SK-N-SH (cell line): ENCODE results near the gene TNFAIP8L1. TPM values are rescaled to one million over a fixed set of nuclear protein-coding genes. Genes with fewer than 3 reads are reported as not detected.

Experiments
- CTCF ChIA-PET: fragments of 300-600, 350-600 bp; formaldehyde crosslinking; extraction: SDS; loops from one replicate; lab custom pipeline; 2021; lab: Yijun Ruan, JAX
- POLR2A ChIA-PET: fragments of 350-600 bp; sonication (Branson Sonifier 250); formaldehyde crosslinking; extraction: SDS; loops from one replicate; lab custom pipeline; 2020; ENCODE audit warnings: antibody characterized with exemption, inconsistent platforms; lab: Yijun Ruan, JAX
- DNase-seq: peaks from one replicate; pipeline ENCODE4 v3.0.0; 2012
- H2AFZ ChIP-seq: fragments of 200-600 bp; sonication (generic); 2 replicates; pipeline ENCODE4 v1.8.1; 2016; ENCODE audit warnings: antibody characterized with exemption, mild to moderate bottlenecking, low read depth
- H3F3A ChIP-seq: fragments of 200-600 bp; sonication (generic); replicated peaks from 2 replicates; pipeline ENCODE3; 2016; ENCODE audit warnings: antibody characterized with exemption, mild to moderate bottlenecking; ENCODE audit not compliant: insufficient read depth
- H3K27ac ChIP-seq, 2 experiments: fragments of 200-500 bp in 1 of 2; fragments of 200-600 bp in 1 of 2; sonication (Bioruptor generic) in 1 of 2; sonication (generic), shearing (Covaris generic) in 1 of 2; 2 replicates each; pipeline versions ENCODE4 v1.5.1 to v1.6.1; 2014 to 2016; ENCODE audit warnings: low read depth in 2 of 2, inconsistent platforms in 1 of 2, low read length in 1 of 2, mild to moderate bottlenecking in 1 of 2, mixed read lengths in 1 of 2
- H3K27me3 ChIP-seq: fragments of 200-600 bp; sonication (generic), shearing (Covaris generic); 2 replicates; pipeline ENCODE4 v1.6.1; 2016; ENCODE audit warnings: mixed run types; ENCODE audit not compliant: insufficient read depth
- H3K36me3 ChIP-seq, 2 experiments: fragments of 200-500 bp in 1 of 2; fragments of 200-600 bp in 1 of 2; sonication (Bioruptor generic) in 1 of 2; sonication (generic) in 1 of 2; replicated peaks in 1 of 2; 2 replicates each; pipeline versions ENCODE3 to v1.5.1; 2014 to 2016; ENCODE audit warnings: low read length in 1 of 2, mild to moderate bottlenecking in 1 of 2; ENCODE audit not compliant: insufficient read depth in 2 of 2, control insufficient read depth in 1 of 2
- H3K4me1 ChIP-seq, 2 experiments: fragments of 200-500 bp in 1 of 2; fragments of 200-600 bp in 1 of 2; sonication (Bioruptor generic) in 1 of 2; sonication (generic), shearing (Covaris generic) in 1 of 2; 2 replicates each; pipeline versions ENCODE4 v1.5.1 to v1.6.1; 2014 to 2016; ENCODE audit warnings: low read depth in 1 of 2, low read length in 1 of 2, mixed run types in 1 of 2; ENCODE audit not compliant: insufficient read depth in 2 of 2, control insufficient read depth in 1 of 2
- H3K4me2 ChIP-seq: fragments of 200-600 bp; sonication (generic), shearing (Covaris generic); 2 replicates; pipeline ENCODE4 v1.6.1; 2017; ENCODE audit warnings: mixed run types
- H3K4me3 ChIP-seq, 2 experiments: fragments of 200-500 bp in 1 of 2; fragments of 200-600 bp in 1 of 2; sonication (Bioruptor generic) in 1 of 2; sonication (generic), shearing (Covaris generic) in 1 of 2; 2 replicates each; pipeline versions ENCODE4 v1.5.1 to v1.8.1; 2014 to 2016; ENCODE audit warnings: low read depth in 2 of 2, inconsistent platforms in 1 of 2, low read length in 1 of 2, mild to moderate bottlenecking in 1 of 2, mixed read lengths in 1 of 2, moderate library complexity in 1 of 2
- H3K79me2 ChIP-seq: fragments of 200-600 bp; sonication (generic); 2 replicates; pipeline ENCODE4 v1.8.1; 2017; ENCODE audit warnings: mild to moderate bottlenecking; ENCODE audit not compliant: insufficient read depth
- H3K9ac ChIP-seq: fragments of 200-600 bp; sonication (generic); 2 replicates; pipeline ENCODE4 v1.6.1; 2017; ENCODE audit warnings: mixed run types
- H3K9me2 ChIP-seq: fragments of 200-600 bp; sonication (generic); 2 replicates; pipeline ENCODE4 v1.6.1; 2017; ENCODE audit warnings: mixed run types
- H3K9me3 ChIP-seq: fragments of 200-600 bp; sonication (generic); 2 replicates; pipeline ENCODE4 v1.6.1; 2017; ENCODE audit warnings: mixed run types, mild to moderate bottlenecking, moderate library complexity
- H4K20me1 ChIP-seq: fragments of 200-600 bp; sonication (generic); 2 replicates; pipeline ENCODE4 v1.6.1; 2017; ENCODE audit warnings: mild to moderate bottlenecking, mixed run types; ENCODE audit not compliant: insufficient read depth
- ELF1 ChIP-seq: IDR thresholded peaks from 2 replicates; pipeline ENCODE4 v1.4.0; 2012
- FOSL2 ChIP-seq: IDR thresholded peaks from 2 replicates; pipeline ENCODE4 v1.4.0; 2012; ENCODE audit warnings: low read depth, mild to moderate bottlenecking, moderate library complexity, borderline replicate concordance
- GATA2 ChIP-seq: sonication (generic); formaldehyde crosslinking; IDR thresholded peaks from 2 replicates; pipeline ENCODE4 v1.5.0; 2020; ENCODE audit warnings: mild to moderate bottlenecking, missing genetic modification reagents
- IRF3 ChIP-seq: fragments of 150-350 bp; IDR thresholded peaks from 2 replicates; pipeline ENCODE4 v1.6.1; 2016; ENCODE audit warnings: mild to moderate bottlenecking, low read depth, low read length
- MAX ChIP-seq: IDR thresholded peaks from 2 replicates; pipeline ENCODE4 v1.4.0; 2012; ENCODE audit warnings: low read depth
- MEF2A ChIP-seq: IDR thresholded peaks from 2 replicates; pipeline ENCODE4 v1.4.0; 2012; ENCODE audit warnings: low read depth, borderline replicate concordance
- NRF1 ChIP-seq: IDR thresholded peaks from 2 replicates; pipeline ENCODE4 v1.6.1; 2012; ENCODE audit warnings: low read depth, mild to moderate bottlenecking, low read length
- REST ChIP-seq: IDR thresholded peaks from 2 replicates; pipeline ENCODE4 v1.6.1; 2012; ENCODE audit warnings: mild to moderate bottlenecking, low read depth, low read length, moderate library complexity
- RFX5 ChIP-seq: IDR thresholded peaks from 2 replicates; pipeline ENCODE4 v1.6.1; 2012; ENCODE audit warnings: mild to moderate bottlenecking, improper control_type of control experiment, low read length
- TAF1 ChIP-seq: IDR thresholded peaks from 2 replicates; pipeline ENCODE4 v1.6.1; 2012; ENCODE audit warnings: low read depth, mild to moderate bottlenecking, low read length, moderate library complexity, borderline replicate concordance
- TEAD4 ChIP-seq: IDR thresholded peaks from 2 replicates; pipeline ENCODE4 v1.4.0; 2012; ENCODE audit warnings: mild to moderate bottlenecking, borderline replicate concordance; ENCODE audit not compliant: insufficient read depth
- USF1 ChIP-seq: IDR thresholded peaks from 2 replicates; pipeline ENCODE4 v1.4.0; 2012; ENCODE audit warnings: low read depth, borderline replicate concordance
- USF2 ChIP-seq: fragments of 150-350 bp; IDR thresholded peaks from 2 replicates; pipeline ENCODE4 v1.6.1; 2017; ENCODE audit warnings: antibody characterized with exemption, low read length, low read depth, borderline replicate concordance
- YY1 ChIP-seq: IDR thresholded peaks from 2 replicates; pipeline ENCODE4 v1.4.0; 2012; ENCODE audit warnings: low read depth, mild to moderate bottlenecking
- ZBTB33 ChIP-seq: IDR thresholded peaks from 2 replicates; pipeline ENCODE4 v1.4.0; 2012; ENCODE audit warnings: low read depth, borderline replicate concordance
- WGBS: methylation state at CpG from one replicate; pipeline ENCODE4 v1.1.6; 2017; ENCODE audit warnings: low lambda C conversion rate; 5-methylcytosine and 5-hydroxymethylcytosine counted together
- polyA plus RNA-seq, 3 experiments: library from polyadenylated mRNA; depleted of rRNA; stranded (reverse); fragments of >200 nt; gene quantifications; 2 replicates each; pipeline ENCODE4 v1.2.3, GENCODE V29; 2012

The TNFAIP8L1 gene
- polyA plus RNA-seq, 1 of the 3 experiments (the other 2 are of a cell fraction), result 6.4 TPM

GRCh38 chr19:4662812-4663211 lies 23.5 kb downstream of the TNFAIP8L1 start:
- no peak overlapping the region for H3K4me3 ChIP-seq
- WGBS, result 94% methylated on average over 6 of the region's 6 CpGs
- H3K79me2 ChIP-seq, result peaks cover 15% of the 10 kb centered on the region; the same call in 1 of the 2 replicates
- no peak overlapping the region for H3K4me2 ChIP-seq
- H4K20me1 ChIP-seq, result no peaks in the 10 kb centered on the region
- H3F3A ChIP-seq, result peaks cover 3% of the 10 kb centered on the region
- no peaks in the 10 kb centered on the region for H3K27me3 ChIP-seq
- H3K9ac ChIP-seq, result no peak overlapping the region
- no peaks in the 10 kb centered on the region for H3K9me2 ChIP-seq
- H3K36me3 ChIP-seq, result peaks cover 25 to 36% of the 10 kb centered on the region in 2 experiments
- H3K27ac ChIP-seq, result no peak overlapping the region
- no peaks in the 10 kb centered on the region for H3K4me1 ChIP-seq
- ChIA-PET CTCF (interaction anchor here (1.1 kb wide), 1 partner anchor 96 kb away, joined by 3 read pairs; no protein-coding TSS in a partner anchor), POLR2A (no interaction called here)
- no peak overlapping the region for H2AFZ ChIP-seq
- no peak for DNase-seq
- no peaks in the 10 kb centered on the region for H3K9me3 ChIP-seq
- no peak for TF ChIP-seq FOSL2
- no peak for TF ChIP-seq USF2
- TF ChIP-seq GATA2 (CRISPR knock-in tag), result no peak
- no peak for TF ChIP-seq YY1
- TF ChIP-seq TAF1, result no peak
- TF ChIP-seq RFX5, result no peak
- TF ChIP-seq REST, result no peak

GRCh38 chr19:4664642-4665041 lies 25.3 kb downstream of the TNFAIP8L1 start:
- Histone ChIP-seq H3K9ac (no peak overlapping the region), H4K20me1 (no peaks in the 10 kb centered on the region), H3K79me2 (peaks cover 33% of the 10 kb centered on the region), H3K27me3 (no peaks in the 10 kb centered on the region), H3K4me3 (no peak overlapping the region), H3F3A (peaks cover 3% of the 10 kb centered on the region), H2AFZ (no peak overlapping the region), H3K4me2 (no peak overlapping the region), H3K27ac (no peak overlapping the region), H3K9me3 (no peaks in the 10 kb centered on the region)
- no peak for DNase-seq
- ChIA-PET CTCF (no interaction called here), POLR2A (no interaction called here)
- 84% methylated on average over 6 of the region's 12 CpGs for WGBS
- TF ChIP-seq MEF2A (no peak), ELF1 (no peak), USF1 (no peak), TEAD4 (no peak), IRF3 (no peak), MAX (no peak), NRF1 (no peak), USF2 (no peak), RFX5 (no peak), ZBTB33 (no peak)
- TF ChIP-seq, all 33 proteins: peak for 0
- H3K9me2 ChIP-seq, result no peaks in the 10 kb centered on the region
- peaks cover 31 to 33% of the 10 kb centered on the region in 2 experiments for H3K36me3 ChIP-seq
- peaks cover 0 to 7% of the 10 kb centered on the region in 2 experiments; a peak in 2 of 4 replicates for H3K4me1 ChIP-seq
